GM10248 (cell line): ENCODE measurements around the gene GRIK4.

Experiments
- CTCF ChIA-PET: fragments of 300-600 bp; sonication (Branson Sonifier 250); formaldehyde crosslinking; extraction: SDS; loops from one replicate; lab custom pipeline; 2021; ENCODE audit warnings: antibody characterized with exemption; lab: Yijun Ruan, JAX
- POLR2A ChIA-PET: fragments of 350-650 bp; sonication (Branson Sonifier 250); formaldehyde crosslinking; extraction: SDS; loops from one replicate; lab custom pipeline; 2020; ENCODE audit warnings: antibody characterized with exemption; lab: Yijun Ruan, JAX
- DNase-seq: peaks from one replicate; pipeline ENCODE4 v3.0.0; 2012; ENCODE audit errors: extremely low spot score
- CTCF ChIP-seq: IDR thresholded peaks from 2 replicates; pipeline ENCODE4 v1.5.1; 2012; ENCODE audit warnings: mild to moderate bottlenecking, low read depth; ENCODE audit errors: extremely low read depth, missing control alignments, control extremely low read depth

The GRIK4 gene

GRCh38 chr11:120969993-120970392 is 458.4 kb downstream of the GRIK4 start:
- POLR2A ChIA-PET, result no interaction called here
- TF ChIP-seq CTCF, result no peak
- CTCF ChIA-PET, result no interaction called here
- no peak for DNase-seq

- DNase-seq, result no peak
- no peak for TF ChIP-seq CTCF
- ChIA-PET CTCF (interaction anchor here (0.6 kb wide), 1 partner anchor 19 kb away, joined by 3 read pairs; no protein-coding TSS in a partner anchor), POLR2A (no interaction called here)
These were observed 460.3 kb downstream of the GRIK4 start for GRCh38 chr11:120971825-120972224.

GRCh38 chr11:120972621-120973020 is 461.1 kb downstream of the GRIK4 start:
- no peak for TF ChIP-seq CTCF
- DNase-seq, result no peak
- ChIA-PET CTCF (interaction anchor here (0.6 kb wide), 1 partner anchor 20 kb away, joined by 3 read pairs; no protein-coding TSS in a partner anchor), POLR2A (no interaction called here)

- CTCF ChIA-PET, result no interaction called here
- no peak for DNase-seq
- no peak for TF ChIP-seq CTCF
- POLR2A ChIA-PET, result no interaction called here
These were observed 462.0 kb downstream of the GRIK4 start for GRCh38 chr11:120973501-120973900.

GRCh38 chr11:120974466-120974865 is 462.9 kb downstream of the GRIK4 start:
- no peak for TF ChIP-seq CTCF
- POLR2A ChIA-PET, result no interaction called here
- DNase-seq, result no peak
- CTCF ChIA-PET, result interaction anchor here (1.2 to 1.7 kb wide), 2 partner anchors 8 to 22 kb away, joined by 3 to 5 read pairs; no protein-coding TSS in a partner anchor

GRCh38 chr11:120974965-120975364 is 463.4 kb downstream of the GRIK4 start:
- CTCF ChIA-PET, result interaction anchor here (1.2 to 1.7 kb wide), 2 partner anchors 8 to 23 kb away, joined by 3 to 5 read pairs; no protein-coding TSS in a partner anchor
- POLR2A ChIA-PET, result no interaction called here
- DNase-seq, result no peak
- TF ChIP-seq CTCF, result no peak
